NOMO-1 (cell line): ENCODE data around the gene AEBP2.
"Not testable (repeated sequence)": the region's sequence is repeated elsewhere in the genome, so short reads cannot be mapped to it uniquely, and the experiment has no call there.

Experiments
- DNase-seq, 2 experiments: peaks; one replicate each; lab custom pipeline; 2025; ENCODE audit not compliant: unreplicated experiment in 2 of 2; lab: John Stamatoyannopoulos, UW

The AEBP2 gene

GRCh38 chr12:19546611-19547162, 107.4 kb downstream of the AEBP2 start:
- no peak for DNase-seq

- DNase-seq = no peak
These were observed 108.0 kb downstream of the AEBP2 start for GRCh38 chr12:19547271-19547671.

GRCh38 chr12:19548834-19549233, 109.5 kb downstream of the AEBP2 start:
- no peak for DNase-seq

- DNase-seq = no peak
These were observed 111.3 kb downstream of the AEBP2 start for GRCh38 chr12:19550626-19551025.

GRCh38 chr12:19552441-19553097, 113.3 kb downstream of the AEBP2 start:
- not testable (repeated sequence) for DNase-seq

- DNase-seq = no peak
These were observed 113.9 kb downstream of the AEBP2 start for GRCh38 chr12:19553175-19553574.

- no peak for DNase-seq
These were observed 122.2 kb downstream of the AEBP2 start for GRCh38 chr12:19561411-19561961.
